Endothelial cell of umbilical vein (primary cell): ENCODE measurements around the gene SH3D21. TPM values are rescaled to one million over a fixed set of nuclear protein-coding genes. Genes with fewer than 3 reads are reported as not detected.

Experiments
- BruUV-seq: library from RNA; stranded (reverse); fragments of 400-500 nt; replicated peaks from 2 replicates; lab custom pipeline; 2021; lab: Mats Ljungman, UMichigan
- CTCF ChIA-PET: fragments of 300-600, 350-600 bp; sonication (Branson Sonifier 250); formaldehyde crosslinking; loops from one replicate; lab custom pipeline; 2021; ENCODE audit warnings: antibody characterized with exemption, inconsistent platforms; lab: Charles Lee
- POLR2A ChIA-PET: fragments of 300-600, 350-600 bp; sonication (Branson Sonifier 250); formaldehyde crosslinking; loops from one replicate; lab custom pipeline; 2021; ENCODE audit warnings: antibody characterized with exemption, inconsistent platforms; lab: Charles Lee
- DNase-seq: peaks from one replicate; pipeline ENCODE4 v3.0.0-alpha.2; 2011; ENCODE audit warnings: low read depth, low spot score
- FAIRE-seq: peaks from 2 replicates; lab custom pipeline; 2011; peaks lifted over from hg19 to GRCh38; lab: Jason Lieb, UNC
- H2AFZ ChIP-seq: 2 replicates; pipeline ENCODE4 v1.6.0; 2012; ENCODE audit warnings: low read depth, low read length, control low read depth, inconsistent platforms
- H3K27ac ChIP-seq: 2 replicates; pipeline ENCODE4 v1.5.1; 2011; ENCODE audit warnings: low read depth, mild to moderate bottlenecking, control low read depth, low read length, moderate library complexity; ENCODE audit not compliant: insufficient read depth
- H3K27me3 ChIP-seq, 2 experiments: 2 replicates each; pipeline versions ENCODE4 v1.6.0 to v1.6.1; 2011; ENCODE audit warnings: low read length in 2 of 2, mixed read lengths in 1 of 2; ENCODE audit not compliant: control insufficient read depth in 2 of 2, insufficient read depth in 2 of 2
- H3K36me3 ChIP-seq, 2 experiments: 2 replicates in 1 of 2; 3 replicates in 1 of 2; pipeline ENCODE4 v1.5.1; 2011; ENCODE audit warnings: low read length in 2 of 2, mild to moderate bottlenecking in 1 of 2, moderate library complexity in 1 of 2; ENCODE audit not compliant: control insufficient read depth in 2 of 2, insufficient read depth in 2 of 2; ENCODE audit errors: extremely low read depth in 1 of 2
- H3K4me1 ChIP-seq: 3 replicates; pipeline ENCODE4 v1.5.1; 2011; ENCODE audit warnings: mild to moderate bottlenecking, low read length; ENCODE audit not compliant: control insufficient read depth, insufficient read depth; ENCODE audit errors: extremely low read depth
- H3K4me2 ChIP-seq: 2 replicates; pipeline ENCODE4 v1.6.1; 2011; ENCODE audit warnings: low read length, control low read depth, mixed read lengths; ENCODE audit not compliant: insufficient read depth
- H3K4me3 ChIP-seq, 3 experiments: fragments of 200-600 bp in 1 of 3; sonication (generic), shearing (Covaris generic) in 1 of 3; replicated peaks in 1 of 3; 2 replicates each; pipeline ENCODE4 v1.5.1; 2011 to 2016; ENCODE audit warnings: control low read depth in 3 of 3, low read length in 3 of 3, mild to moderate bottlenecking in 2 of 3, inconsistent platforms in 1 of 3, low read depth in 1 of 3, moderate library complexity in 1 of 3; ENCODE audit not compliant: insufficient read depth in 1 of 3
- H3K79me2 ChIP-seq: 2 replicates; pipeline ENCODE4 v1.6.0; 2012; ENCODE audit warnings: low read length, inconsistent platforms; ENCODE audit not compliant: control insufficient read depth, insufficient read depth
- H3K9ac ChIP-seq: replicated peaks from 2 replicates; pipeline ENCODE3; 2011; ENCODE audit warnings: low read length, control low read depth; ENCODE audit not compliant: insufficient read depth; ENCODE audit errors: extremely low read depth
- H3K9me1 ChIP-seq: replicated peaks from 3 replicates; pipeline ENCODE4 v1.6.0; 2011; ENCODE audit warnings: mild to moderate bottlenecking, low read length; ENCODE audit not compliant: control insufficient read depth, insufficient read depth; ENCODE audit errors: extremely low read depth
- H3K9me3 ChIP-seq: replicated peaks from 2 replicates; pipeline ENCODE4 v1.5.1; 2012; ENCODE audit warnings: low read length, inconsistent platforms; ENCODE audit not compliant: control insufficient read depth, insufficient read depth
- H4K20me1 ChIP-seq: replicated peaks from 2 replicates; pipeline ENCODE3; 2011; ENCODE audit warnings: mild to moderate bottlenecking, low read length; ENCODE audit not compliant: control insufficient read depth, insufficient read depth; ENCODE audit errors: extremely low read depth
- EZH2 ChIP-seq: IDR thresholded peaks from 2 replicates; pipeline ENCODE4 v1.6.1; 2012; ENCODE audit warnings: borderline replicate concordance, low read depth, mild to moderate bottlenecking, moderate library complexity, low read length, inconsistent platforms; ENCODE audit not compliant: severe bottlenecking
- FOS ChIP-seq: IDR thresholded peaks from 2 replicates; pipeline ENCODE4 v1.6.1; 2011; ENCODE audit warnings: mild to moderate bottlenecking, low read length, moderate library complexity, borderline replicate concordance; ENCODE audit not compliant: insufficient read depth
- GATA2 ChIP-seq: IDR thresholded peaks from 2 replicates; pipeline ENCODE4 v1.7.0; 2011; ENCODE audit warnings: low read depth, mild to moderate bottlenecking, moderate library complexity, mixed read lengths, low read length; ENCODE audit not compliant: insufficient read length, insufficient read depth
- JUN ChIP-seq: IDR thresholded peaks from 2 replicates; pipeline ENCODE4 v1.6.1; 2011; ENCODE audit warnings: borderline replicate concordance, low read depth; ENCODE audit not compliant: insufficient read length, insufficient read depth
- MYC ChIP-seq: IDR thresholded peaks from one replicate; pipeline ENCODE4 v1.6.1; 2011; ENCODE audit warnings: mild to moderate bottlenecking, low read depth, low read length
- POLR2A ChIP-seq: IDR thresholded peaks from 2 replicates; pipeline ENCODE4 v1.6.1; 2012; ENCODE audit warnings: low read depth, mild to moderate bottlenecking, control low read depth, low read length
- POLR2AphosphoS5 ChIP-seq: IDR thresholded peaks from 2 replicates; pipeline ENCODE4 v1.6.1; 2012; ENCODE audit warnings: low read depth, mild to moderate bottlenecking, control low read depth, low read length, moderate library complexity; ENCODE audit not compliant: insufficient read depth
- dilution Hi-C: fragments of 300-500 bp; cut with MboI; formaldehyde crosslinking; loops from one replicate; pipeline ENCODE4 v1.15.0; 2019; ENCODE audit warnings: low sequenced_read_pairs; ENCODE audit not compliant: extremely low pct_ligation_motif_present
- intact Hi-C: fragments of 100-400 bp; cut with micrococcal nuclease; formaldehyde crosslinking; loops from one replicate; pipeline ENCODE4 v1.10.0; 2022
- polyA plus RNA-seq, 4 experiments: library from polyadenylated mRNA; depleted of rRNA in 3 of 4; stranded (reverse) in 3 of 4; unstranded in 1 of 4; fragments of >200 nt; gene quantifications; 2 replicates each; pipeline versions ENCODE4 v1.2.1 to v1.2.3, GENCODE V29; 2011 to 2012; ENCODE audit warnings: missing spikeins in 1 of 4
- total RNA-seq: library from RNA; stranded (reverse); gene quantifications from 2 replicates; pipeline ENCODE4 v1.2.3, GENCODE V29; 2021
- TF ChIP-seq, protein P1 (sequence below), 2 donors: IDR thresholded peaks; 1 replicate in 1 of 2; 2 replicates in 1 of 2; pipeline ENCODE4 v1.5.1; 2011; ENCODE audit warnings: low read length in 2 of 2, mild to moderate bottlenecking in 2 of 2, moderate library complexity in 2 of 2, control low read depth in 1 of 2, inconsistent platforms in 1 of 2, low read depth in 1 of 2; ENCODE audit not compliant: insufficient read depth in 1 of 2; ENCODE audit errors: extremely low read depth in 1 of 2
- TF ChIP-seq, protein P2 (sequence below): IDR thresholded peaks from 2 replicates; pipeline ENCODE4 v1.6.1; 2011; ENCODE audit not compliant: insufficient read depth, insufficient read length

Gene SH3D21
- total and polyA plus RNA-seq, 2 donors (not counting 3 experiments of a cell fraction or from before 2014, with no cell fraction given): 1.8 to 7.2 TPM

DNA sequence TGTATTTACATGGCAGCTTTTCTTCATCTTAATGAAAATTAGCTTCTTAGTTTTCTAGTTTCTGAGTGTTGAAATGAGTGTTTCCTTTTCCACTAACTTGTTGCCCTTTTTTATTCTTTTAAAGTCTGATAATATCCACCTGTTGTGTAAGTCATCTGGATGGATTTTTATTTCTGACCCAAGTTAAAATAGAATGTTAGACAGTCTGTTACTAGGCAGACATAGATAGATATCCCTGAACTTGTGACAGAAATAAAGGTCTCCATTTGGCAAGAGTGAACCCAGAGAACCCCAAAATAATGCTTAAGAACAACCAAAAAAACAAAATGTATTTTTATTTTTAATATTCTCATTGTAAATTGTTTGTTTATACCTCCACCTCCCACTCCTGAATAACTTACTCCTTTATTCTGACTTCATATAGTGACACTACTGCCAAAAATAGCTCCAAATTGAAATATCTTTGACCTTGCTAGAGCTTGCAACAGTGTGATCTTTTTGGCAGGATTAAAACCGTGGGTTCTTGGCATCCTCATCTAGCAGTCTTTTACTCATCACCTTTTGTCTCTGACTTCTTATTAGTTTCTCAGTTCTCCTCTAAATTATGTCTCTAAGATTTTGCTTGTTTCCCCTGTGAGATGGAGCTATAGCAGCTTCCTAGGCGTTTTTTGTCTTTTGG lies 26.9 kb upstream of the SH3D21 start:
- dilution Hi-C loops: no loop called here
- Histone ChIP-seq H3K9ac (no peak overlapping the region), H3K27ac (no peak overlapping the region)

More for the DNA sequence above, 26.9 kb upstream of the SH3D21 start:
- BruUV-seq: no TSS peak
- Histone ChIP-seq H4K20me1 (no peaks in the 10 kb centered on the region), H3K79me2 (peaks cover 43% of the 10 kb centered on the region), H3K36me3 (peaks cover 5 to 8% of the 10 kb centered on the region in 2 experiments), H3K27me3 (no peaks in the 10 kb centered on the region), H3K4me1 (no peaks in the 10 kb centered on the region), H3K4me2 (no peak overlapping the region), H2AFZ (no peak overlapping the region), H3K9me1 (no peaks in the 10 kb centered on the region), H3K9me3 (no peaks in the 10 kb centered on the region), H3K4me3 (no peak overlapping the region)
- no peak for DNase-seq
- POLR2A ChIA-PET: no interaction called here
- TF ChIP-seq GATA2 (no peak), EZH2 (no peak), JUN (no peak), MYC (no peak), POLR2A (no peak), POLR2AphosphoS5 (no peak), FOS (no peak)
- TF ChIP-seq, protein P1, sequence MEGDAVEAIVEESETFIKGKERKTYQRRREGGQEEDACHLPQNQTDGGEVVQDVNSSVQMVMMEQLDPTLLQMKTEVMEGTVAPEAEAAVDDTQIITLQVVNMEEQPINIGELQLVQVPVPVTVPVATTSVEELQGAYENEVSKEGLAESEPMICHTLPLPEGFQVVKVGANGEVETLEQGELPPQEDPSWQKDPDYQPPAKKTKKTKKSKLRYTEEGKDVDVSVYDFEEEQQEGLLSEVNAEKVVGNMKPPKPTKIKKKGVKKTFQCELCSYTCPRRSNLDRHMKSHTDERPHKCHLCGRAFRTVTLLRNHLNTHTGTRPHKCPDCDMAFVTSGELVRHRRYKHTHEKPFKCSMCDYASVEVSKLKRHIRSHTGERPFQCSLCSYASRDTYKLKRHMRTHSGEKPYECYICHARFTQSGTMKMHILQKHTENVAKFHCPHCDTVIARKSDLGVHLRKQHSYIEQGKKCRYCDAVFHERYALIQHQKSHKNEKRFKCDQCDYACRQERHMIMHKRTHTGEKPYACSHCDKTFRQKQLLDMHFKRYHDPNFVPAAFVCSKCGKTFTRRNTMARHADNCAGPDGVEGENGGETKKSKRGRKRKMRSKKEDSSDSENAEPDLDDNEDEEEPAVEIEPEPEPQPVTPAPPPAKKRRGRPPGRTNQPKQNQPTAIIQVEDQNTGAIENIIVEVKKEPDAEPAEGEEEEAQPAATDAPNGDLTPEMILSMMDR (IDR thresholded peaks at IDR 0.05; ENCODE audit: extremely low read depth in 1 of 2, insufficient read depth in 1 of 2, low read depth in 1 of 2, low read length in 2 of 2): no peak
- TF ChIP-seq, protein P2, sequence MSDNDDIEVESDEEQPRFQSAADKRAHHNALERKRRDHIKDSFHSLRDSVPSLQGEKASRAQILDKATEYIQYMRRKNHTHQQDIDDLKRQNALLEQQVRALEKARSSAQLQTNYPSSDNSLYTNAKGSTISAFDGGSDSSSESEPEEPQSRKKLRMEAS: no peak
- FAIRE-seq: no peak
- CTCF ChIA-PET: interaction anchor here (0.7 to 4.1 kb wide), 4 partner anchors 21 to 106 kb away, joined by 3 to 15 read pairs (median 4); no protein-coding TSS in a partner anchor
- intact Hi-C loops: no loop called here
